ENCODE measurements around the gene NCOA5.

NCOA5 gene

GRCh38 chr20:46131396-46131795 lies 41.6 kb upstream of the NCOA5 start:
- no peak overlapping the region for H3K27ac ChIP-seq
- TF ChIP-seq CTCF (conservative IDR thresholded peaks at IDR 0.05) (no peak), ZFX (IDR thresholded peaks at IDR 0.05) (no peak)

- TF ChIP-seq ZFX (IDR thresholded peaks at IDR 0.05) (no peak), CTCF (conservative IDR thresholded peaks at IDR 0.05) (no peak)
- H3K27ac ChIP-seq: no peak overlapping the region
These were observed 40.8 kb upstream of the NCOA5 start for GRCh38 chr20:46130534-46130933.

DNA sequence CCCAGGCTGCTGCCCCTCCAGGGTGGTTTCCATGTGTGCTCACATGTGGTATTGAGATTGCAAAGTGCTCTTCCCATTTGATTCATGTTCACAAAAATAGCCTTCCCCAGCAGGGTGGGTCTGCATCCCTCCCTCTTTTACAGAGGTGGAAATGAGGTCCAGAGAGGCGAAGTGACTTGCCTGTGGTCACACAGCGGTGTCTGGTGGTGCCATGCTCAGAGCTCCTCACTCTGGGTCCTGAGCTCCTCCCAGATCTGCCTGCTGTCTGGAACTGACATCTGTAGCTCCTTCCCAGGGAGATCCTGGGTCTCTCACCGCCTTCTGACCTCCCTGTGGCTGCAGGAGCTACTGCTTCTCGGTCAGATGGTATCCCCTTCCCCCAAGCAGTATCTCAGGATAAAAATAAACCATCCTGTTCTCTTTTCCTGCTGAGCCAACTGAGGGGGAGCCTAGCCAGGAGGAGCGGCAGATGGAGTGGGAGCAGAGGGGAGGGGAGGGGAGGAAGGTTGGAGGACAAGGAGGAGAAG lies 40.3 kb upstream of the NCOA5 start:
- H3K27ac ChIP-seq: no peak overlapping the region
- no peak for TF ChIP-seq CTCF (conservative IDR thresholded peaks at IDR 0.05)
- no peak for TF ChIP-seq ZFX (IDR thresholded peaks at IDR 0.05)

- H3K27ac ChIP-seq: no peak overlapping the region
- TF ChIP-seq ZFX (IDR thresholded peaks at IDR 0.05): no peak
- peak; percentile 74 for TF ChIP-seq CTCF (conservative IDR thresholded peaks at IDR 0.05)
These were observed 38.8 kb upstream of the NCOA5 start for GRCh38 chr20:46128310-46129151.

GRCh38 chr20:46127396-46128010 lies 37.7 kb upstream of the NCOA5 start:
- TF ChIP-seq ZFX (IDR thresholded peaks at IDR 0.05) (no peak), CTCF (conservative IDR thresholded peaks at IDR 0.05) (no peak)
- no peak overlapping the region for H3K27ac ChIP-seq

GRCh38 chr20:46126440-46127056 lies 36.8 kb upstream of the NCOA5 start:
- no peak for TF ChIP-seq ZFX (IDR thresholded peaks at IDR 0.05)
- TF ChIP-seq CTCF (conservative IDR thresholded peaks at IDR 0.05): no peak
- no peak overlapping the region for H3K27ac ChIP-seq
